T47D (cell line): ENCODE measurements around the gene CPEB4.

Source experiments
- DNase-seq, 2 experiments: peaks; one replicate each; pipeline versions ENCODE4 v3.0.0 to v3.0.0-alpha.2; 2011 to 2012; ENCODE audit warnings: low read depth in 1 of 2, low spot score in 1 of 2
- JUND ChIP-seq: IDR thresholded peaks from 2 replicates; pipeline ENCODE4 v1.6.1; 2012; ENCODE audit warnings: low read depth
- in situ Hi-C: cut with HindIII; loops from 2 replicates; pipeline ENCODE4 v1.10.0; 2016; ENCODE audit warnings: low sequenced_read_pairs, low pct_unique_long_range_greater_than_20kb

Gene CPEB4

GRCh38 chr5:173853370-173854131 is 34.6 kb upstream of the CPEB4 start:
- no peak for TF ChIP-seq JUND
- in situ Hi-C loops, result no loop called here

GRCh38 chr5:173855162-173855994 is 32.8 kb upstream of the CPEB4 start:
- DNase-seq, result no peak
- in situ Hi-C loops, result no loop called here
- TF ChIP-seq JUND, result no peak

More at GRCh38 chr5:173853370-173854131, 34.6 kb upstream of the CPEB4 start:
- no peak for DNase-seq

- DNase-seq, result no peak
- in situ Hi-C loops, result no loop called here
- TF ChIP-seq JUND, result no peak
These were observed 32.0 kb upstream of the CPEB4 start for GRCh38 chr5:173855995-173856656.

- DNase-seq, result no peak
- TF ChIP-seq JUND, result no peak
- in situ Hi-C loops, result no loop called here
These were observed 30.9 kb upstream of the CPEB4 start for GRCh38 chr5:173857234-173857633.

GRCh38 chr5:173858021-173858669 is 30.0 kb upstream of the CPEB4 start:
- in situ Hi-C loops, result no loop called here
- DNase-seq, result no peak
- no peak for TF ChIP-seq JUND

GRCh38 chr5:173858670-173859407 is 29.3 kb upstream of the CPEB4 start:
- TF ChIP-seq JUND, result no peak
- in situ Hi-C loops, result no loop called here
- DNase-seq, result no peak

- in situ Hi-C loops, result no loop called here
- no peak for DNase-seq
- TF ChIP-seq JUND, result no peak
These were observed 28.6 kb upstream of the CPEB4 start for GRCh38 chr5:173859408-173860159.

- no peak for DNase-seq
- TF ChIP-seq JUND, result no peak
- in situ Hi-C loops, result no loop called here
These were observed 26.1 kb upstream of the CPEB4 start for GRCh38 chr5:173862047-173862477.

- no peak for TF ChIP-seq JUND
- in situ Hi-C loops, result no loop called here
These were observed 24.8 kb upstream of the CPEB4 start for GRCh38 chr5:173863359-173863758.

GRCh38 chr5:173864126-173865050 is 23.8 kb upstream of the CPEB4 start:
- no peak for TF ChIP-seq JUND
- DNase-seq, result peak in 1 of 2 experiments; percentile 58
- in situ Hi-C loops, result no loop called here

More at GRCh38 chr5:173863359-173863758, 24.8 kb upstream of the CPEB4 start:
- DNase-seq, result no peak
